ENCODE data around the gene ZBTB20. TPM values are rescaled to one million over a fixed set of nuclear protein-coding genes. Genes with fewer than 3 reads are reported as not detected.
"Not testable (repeated sequence)": the region's sequence is repeated elsewhere in the genome, so short reads cannot be mapped to it uniquely, and the experiment has no call there.

The ZBTB20 gene
- total RNA-seq, 8 experiments from 2014 or later, result 21.8 to 62.6 (median 39.5) TPM

DNA sequence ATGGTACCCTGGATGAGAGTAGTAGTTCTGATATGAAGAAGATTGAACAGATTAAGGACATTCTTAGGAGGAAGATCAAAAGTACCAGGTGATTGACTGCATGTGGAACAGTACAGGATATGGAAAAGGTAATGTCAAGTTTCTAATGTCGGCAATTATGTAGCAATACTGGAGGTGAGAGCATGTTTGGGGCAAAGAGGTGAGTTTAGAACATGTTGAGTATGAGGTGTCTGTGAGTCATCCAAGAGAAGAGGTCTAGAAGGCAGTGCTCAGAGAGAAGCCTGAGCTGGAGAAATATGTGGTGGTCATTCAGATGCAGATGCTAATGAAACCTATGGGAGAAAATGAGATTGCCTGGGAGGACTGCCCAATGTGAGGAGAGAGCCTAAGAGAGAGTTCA is 305.6 kb downstream of the ZBTB20 start:
- Histone ChIP-seq H3K4me3 (no peak overlapping the region), H3K27ac (no peak overlapping the region), H3K4me1 (replicated peaks in 1 of 2) (no peaks in the 10 kb centered on the region)
- 67 to 100% (median 96%) methylated on average over 1 of the region's 1 CpG; no CpG with 5 or more reads in 4 of the 10 experiments for WGBS, 10 experiments
- no peak for ATAC-seq (replicated peaks in 6 of 8)
- in situ Hi-C loops (cut with MboI; ENCODE audit: low pct_unique_long_range_greater_than_20kb in 2 of 9, low sequenced_read_pairs in 9 of 9, unreplicated experiment in 9 of 9), result loop anchor here in 3 of 9 experiments (25.0 kb wide), 3 partner anchors 246 to 971 kb away; no protein-coding TSS in a partner anchor

DNA sequence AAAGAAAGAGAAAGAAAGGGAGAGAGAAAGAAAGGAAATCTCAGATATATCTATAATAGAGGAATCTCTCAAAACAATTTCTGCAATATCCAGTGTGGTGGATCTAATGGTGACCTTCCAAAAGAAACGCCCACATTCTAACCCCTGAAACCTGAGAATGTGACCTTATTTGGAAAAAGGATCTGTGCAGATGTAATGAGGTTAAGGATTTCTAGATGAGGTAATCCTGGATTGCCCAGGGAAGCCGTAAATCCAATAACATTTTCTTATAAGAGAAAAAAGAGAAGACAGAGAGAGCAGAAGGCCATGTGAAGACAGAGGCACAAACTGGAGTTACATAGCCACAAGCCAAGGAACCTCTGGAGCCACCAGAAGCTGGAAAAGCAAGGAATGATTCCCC is 307.6 kb downstream of the ZBTB20 start:
- 47 to 100% (median 83%) methylated on average over 1 to 2 of the region's 2 CpGs; no CpG with 5 or more reads in 2 of the 10 experiments for WGBS, 10 experiments

DNA sequence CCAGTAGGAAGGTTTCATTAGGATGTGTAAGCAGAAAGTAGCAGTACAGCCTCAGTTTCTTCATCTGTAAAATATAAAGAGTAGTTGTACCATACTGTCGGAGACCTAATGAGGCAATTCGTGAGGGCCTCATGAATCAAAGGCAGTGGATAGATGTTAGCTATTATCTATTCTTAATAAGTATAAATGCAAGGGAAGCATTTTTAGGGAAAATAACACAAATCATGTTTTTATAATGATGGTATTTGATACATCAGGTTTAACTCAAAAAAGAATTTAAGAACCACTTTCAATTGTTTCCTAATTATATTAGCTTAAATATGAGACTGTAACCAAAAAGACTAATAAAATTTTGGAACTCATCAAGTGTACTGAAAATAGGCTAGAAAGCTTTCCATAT is 309.1 kb downstream of the ZBTB20 start:
- no peak overlapping the region for H3K4me3 ChIP-seq
- H3K27ac ChIP-seq, result no peak overlapping the region
- WGBS, 10 experiments, result 63 to 100% (median 82%) methylated on average over 1 to 2 of the region's 2 CpGs
- in situ Hi-C loops (cut with MboI; ENCODE audit: low pct_unique_long_range_greater_than_20kb in 2 of 9, low sequenced_read_pairs in 9 of 9, unreplicated experiment in 9 of 9), result loop anchor here in 3 of 9 experiments (25.0 kb wide), 3 partner anchors 249 to 974 kb away; no protein-coding TSS in a partner anchor
- ATAC-seq (replicated peaks in 6 of 8), result no peak
- H3K4me1 ChIP-seq (replicated peaks in 1 of 2), result no peaks in the 10 kb centered on the region

More for the DNA sequence above, 307.6 kb downstream of the ZBTB20 start:
- Histone ChIP-seq H3K27ac (no peak overlapping the region), H3K4me3 (no peak overlapping the region), H3K4me1 (replicated peaks in 1 of 2) (no peaks in the 10 kb centered on the region)
- in situ Hi-C loops (cut with MboI; ENCODE audit: low pct_unique_long_range_greater_than_20kb in 2 of 9, low sequenced_read_pairs in 9 of 9, unreplicated experiment in 9 of 9), result loop anchor here in 3 of 9 experiments (25.0 kb wide), 3 partner anchors 248 to 973 kb away; no protein-coding TSS in a partner anchor
- peak in 2 of 8 experiments; percentile 18 to 22 for ATAC-seq (replicated peaks in 6 of 8)

GRCh38 chr3:114834175-114834940 is 312.7 kb downstream of the ZBTB20 start:
- WGBS, 10 experiments, result 39 to 100% (median 75%) methylated on average over 1 to 7 of the region's 7 CpGs
- in situ Hi-C loops (cut with MboI; ENCODE audit: low pct_unique_long_range_greater_than_20kb in 2 of 9, low sequenced_read_pairs in 9 of 9, unreplicated experiment in 9 of 9), result loop anchor here in 3 of 9 experiments (25.0 kb wide), 3 partner anchors 253 to 978 kb away; no protein-coding TSS in a partner anchor
- ATAC-seq (replicated peaks in 6 of 8), result no peak

DNA sequence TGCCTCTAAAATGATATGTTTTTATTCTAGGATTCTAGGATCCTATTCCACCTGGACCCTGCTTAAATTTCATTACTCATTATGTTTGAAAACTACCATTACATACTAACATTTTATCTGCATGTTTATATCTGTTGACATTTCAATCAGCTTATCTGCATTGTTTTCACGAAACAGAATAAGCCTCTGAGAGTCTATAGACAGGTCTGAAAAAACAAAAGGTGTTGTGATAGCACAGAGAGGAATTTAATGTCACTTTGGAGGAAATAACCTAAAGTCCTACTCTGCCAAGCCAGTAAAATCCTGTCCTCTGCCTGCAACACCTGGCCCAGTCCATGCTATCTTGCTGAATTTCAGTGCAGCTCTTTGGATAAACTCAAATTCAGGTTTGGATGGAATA is 315.2 kb downstream of the ZBTB20 start:
- in situ Hi-C loops (cut with MboI; ENCODE audit: low pct_unique_long_range_greater_than_20kb in 2 of 9, low sequenced_read_pairs in 9 of 9, unreplicated experiment in 9 of 9), result loop anchor here in 3 of 9 experiments (25.0 kb wide), 3 partner anchors 255 to 980 kb away; no protein-coding TSS in a partner anchor
- no peaks in the 10 kb centered on the region for H3K4me1 ChIP-seq (replicated peaks in 1 of 2)
- no peak overlapping the region for H3K4me3 ChIP-seq
- H3K27ac ChIP-seq, result no peak overlapping the region
- WGBS, 10 experiments, result 70 to 100% (median 91%) methylated on average over 1 of the region's 1 CpG; no CpG with 5 or more reads in 1 of the 10 experiments
- ATAC-seq (replicated peaks in 6 of 8), result no peak

More at GRCh38 chr3:114834175-114834940, 312.7 kb downstream of the ZBTB20 start:
- no peak overlapping the region for H3K27ac ChIP-seq
- no peak overlapping the region for H3K4me3 ChIP-seq
- H3K4me1 ChIP-seq (replicated peaks in 1 of 2), result no peaks in the 10 kb centered on the region

GRCh38 chr3:114830652-114831051 is 316.4 kb downstream of the ZBTB20 start:
- ATAC-seq (replicated peaks in 6 of 8), result no peak
- H3K27ac ChIP-seq, result no peak overlapping the region
- H3K4me3 ChIP-seq, result no peak overlapping the region
- 67 to 100% (median 89%) methylated on average over 1 to 4 of the region's 4 CpGs; no CpG with 5 or more reads in 1 of the 10 experiments for WGBS, 10 experiments
- H3K4me1 ChIP-seq (replicated peaks in 1 of 2), result no peaks in the 10 kb centered on the region
- in situ Hi-C loops (cut with MboI; ENCODE audit: low pct_unique_long_range_greater_than_20kb in 2 of 9, low sequenced_read_pairs in 9 of 9, unreplicated experiment in 9 of 9), result loop anchor here in 3 of 9 experiments (25.0 kb wide), 3 partner anchors 257 to 982 kb away; no protein-coding TSS in a partner anchor

GRCh38 chr3:114829783-114830182 is 317.3 kb downstream of the ZBTB20 start:
- in situ Hi-C loops (cut with MboI; ENCODE audit: low pct_unique_long_range_greater_than_20kb in 2 of 9, low sequenced_read_pairs in 9 of 9, unreplicated experiment in 9 of 9), result loop anchor here in 3 of 9 experiments (25.0 kb wide), 3 partner anchors 258 to 983 kb away; no protein-coding TSS in a partner anchor
- ATAC-seq (replicated peaks in 6 of 8), result no peak
- H3K4me1 ChIP-seq (replicated peaks in 1 of 2), result no peaks in the 10 kb centered on the region
- no peak overlapping the region for H3K4me3 ChIP-seq
- 81 to 100% (median 90%) methylated on average over 1 to 2 of the region's 2 CpGs; no CpG with 5 or more reads in 3 of the 10 experiments for WGBS, 10 experiments
- no peak overlapping the region for H3K27ac ChIP-seq

DNA sequence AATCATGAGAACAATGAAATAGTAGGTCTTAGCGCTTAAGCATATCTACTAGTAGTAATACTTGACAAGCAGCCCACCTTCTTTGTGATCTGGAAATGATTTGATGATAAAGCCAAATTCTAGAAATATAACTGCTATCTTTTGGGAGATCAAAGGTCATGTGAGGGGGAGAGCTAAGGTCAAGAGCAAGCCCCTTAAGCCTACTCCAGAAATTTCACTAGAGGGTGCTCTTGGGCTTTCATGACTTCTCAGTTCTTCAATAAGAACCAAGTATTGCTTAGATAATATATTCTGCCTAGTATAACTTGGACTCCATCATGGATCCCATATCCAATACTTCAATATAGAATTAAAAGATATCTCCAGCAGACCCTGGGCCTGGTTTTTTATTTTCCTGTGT is 319.6 kb downstream of the ZBTB20 start:
- no peaks in the 10 kb centered on the region for H3K4me1 ChIP-seq (replicated peaks in 1 of 2)
- no peak overlapping the region for H3K4me3 ChIP-seq
- 80 to 100% (median 100%) methylated on average over 1 of the region's 1 CpG; no CpG with 5 or more reads in 3 of the 10 experiments for WGBS, 10 experiments
- in situ Hi-C loops (cut with MboI; ENCODE audit: low pct_unique_long_range_greater_than_20kb in 2 of 9, low sequenced_read_pairs in 9 of 9, unreplicated experiment in 9 of 9), result loop anchor here in 3 of 9 experiments (25.0 kb wide), 3 partner anchors 260 to 985 kb away; no protein-coding TSS in a partner anchor
- ATAC-seq (replicated peaks in 6 of 8), result peak in 4 of 8 experiments; percentile 57 to 88 (median 82)
- H3K27ac ChIP-seq, result no peak overlapping the region

- in situ Hi-C loops (cut with MboI; ENCODE audit: low pct_unique_long_range_greater_than_20kb in 2 of 9, low sequenced_read_pairs in 9 of 9, unreplicated experiment in 9 of 9), result no loop called here
- 0 to 100% (median 83%) methylated on average over 1 of the region's 1 CpG; no CpG with 5 or more reads in 2 of the 10 experiments for WGBS, 10 experiments
- no peaks in the 10 kb centered on the region for H3K4me1 ChIP-seq (replicated peaks in 1 of 2)
- no peak overlapping the region for H3K4me3 ChIP-seq
- no peak overlapping the region for H3K27ac ChIP-seq
- no peak for ATAC-seq (replicated peaks in 6 of 8)
Measured at GRCh38 chr3:114824014-114824413, 323.1 kb downstream of the ZBTB20 start.

- Histone ChIP-seq H3K4me1 (replicated peaks in 1 of 2) (no peaks in the 10 kb centered on the region), H3K27ac (no peak overlapping the region), H3K4me3 (no peak overlapping the region)
- ATAC-seq (replicated peaks in 6 of 8), result no peak
- in situ Hi-C loops (cut with MboI; ENCODE audit: low pct_unique_long_range_greater_than_20kb in 2 of 9, low sequenced_read_pairs in 9 of 9, unreplicated experiment in 9 of 9), result no loop called here
Measured at GRCh38 chr3:114823061-114823460, 324.0 kb downstream of the ZBTB20 start.

- H3K27ac ChIP-seq, result no peak overlapping the region
- ATAC-seq (replicated peaks in 6 of 8), result no peak
- WGBS, 10 experiments, result 60 to 100% (median 80%) methylated on average over 1 to 2 of the region's 2 CpGs; no CpG with 5 or more reads in 2 of the 10 experiments
- H3K4me3 ChIP-seq, result no peak overlapping the region
- in situ Hi-C loops (cut with MboI; ENCODE audit: low pct_unique_long_range_greater_than_20kb in 2 of 9, low sequenced_read_pairs in 9 of 9, unreplicated experiment in 9 of 9), result no loop called here
- no peaks in the 10 kb centered on the region for H3K4me1 ChIP-seq (replicated peaks in 1 of 2)
Measured at GRCh38 chr3:114816052-114816451, 331.0 kb downstream of the ZBTB20 start.

GRCh38 chr3:114812541-114813238 is 334.4 kb downstream of the ZBTB20 start:
- H3K27ac ChIP-seq; in situ Hi-C loops (cut with MboI; ENCODE audit: low pct_unique_long_range_greater_than_20kb in 2 of 9, low sequenced_read_pairs in 9 of 9, unreplicated experiment in 9 of 9); H3K4me1 ChIP-seq (replicated peaks in 1 of 2); H3K4me3 ChIP-seq; ATAC-seq (replicated peaks in 6 of 8): not testable (repeated sequence)
- WGBS, 10 experiments, result 80 to 99% (median 95%) methylated on average over 1 to 17 of the region's 49 CpGs; no CpG with 5 or more reads in 6 of the 10 experiments

All from motor neuron (in vitro differentiated cells).